ENCODE measurements around the gene VWA8. TPM values are rescaled to one million over a fixed set of nuclear protein-coding genes. Genes with fewer than 3 reads are reported as not detected.
"Not testable (repeated sequence)": the region's sequence is repeated elsewhere in the genome, so short reads cannot be mapped to it uniquely, and the experiment has no call there.

Gene VWA8
- total and polyA plus RNA-seq, 9 donors: 6.5 to 16.0 (median 9.3) TPM

- no peak overlapping the region for H3K27ac ChIP-seq (ENCODE audit: low read length)
- peaks cover 12% of the 10 kb centered on the region for H3K36me3 ChIP-seq (ENCODE audit: control insufficient read depth, insufficient read depth, low read length)
- no peak overlapping the region for H3K4me3 ChIP-seq (ENCODE audit: low read length)
- WGBS (ENCODE audit: insufficient coverage): no CpG with 5 or more reads among the region's 2 CpGs
- no peaks in the 10 kb centered on the region for H3K4me1 ChIP-seq (ENCODE audit: control insufficient read depth, insufficient read depth, low read length)
- no peak for DNase-seq
- no peaks in the 10 kb centered on the region for H3K9me3 ChIP-seq (replicated peaks; ENCODE audit: control insufficient read depth, low read depth, low read length)
- H3K27me3 ChIP-seq (ENCODE audit: control insufficient read depth, insufficient read depth, low read length): no peaks in the 10 kb centered on the region
Measured at GRCh38 chr13:41588899-41589298, 372.0 kb downstream of the VWA8 start.

- no peak overlapping the region for H3K4me3 ChIP-seq (ENCODE audit: low read length)
- peaks cover 12% of the 10 kb centered on the region for H3K36me3 ChIP-seq (ENCODE audit: control insufficient read depth, insufficient read depth, low read length)
Measured at GRCh38 chr13:41588448-41588847, 372.5 kb downstream of the VWA8 start.

GRCh38 chr13:41587490-41587889 lies 373.4 kb downstream of the VWA8 start:
- Histone ChIP-seq H3K27ac (ENCODE audit: low read length) (no peak overlapping the region), H3K27me3 (ENCODE audit: control insufficient read depth, insufficient read depth, low read length) (no peaks in the 10 kb centered on the region), H3K4me3 (ENCODE audit: low read length) (no peak overlapping the region), H3K4me1 (ENCODE audit: control insufficient read depth, insufficient read depth, low read length) (no peaks in the 10 kb centered on the region), H3K9me3 (replicated peaks; ENCODE audit: control insufficient read depth, low read depth, low read length) (peaks cover 2% of the 10 kb centered on the region), H3K36me3 (ENCODE audit: control insufficient read depth, insufficient read depth, low read length) (peaks cover 12% of the 10 kb centered on the region)
- no peak for DNase-seq
- 75% methylated on average over 4 of the region's 9 CpGs for WGBS (ENCODE audit: insufficient coverage)

More at GRCh38 chr13:41588448-41588847, 372.5 kb downstream of the VWA8 start:
- no peak for DNase-seq
- Histone ChIP-seq H3K27ac (ENCODE audit: low read length) (no peak overlapping the region), H3K27me3 (ENCODE audit: control insufficient read depth, insufficient read depth, low read length) (no peaks in the 10 kb centered on the region), H3K4me1 (ENCODE audit: control insufficient read depth, insufficient read depth, low read length) (no peaks in the 10 kb centered on the region), H3K9me3 (replicated peaks; ENCODE audit: control insufficient read depth, low read depth, low read length) (no peaks in the 10 kb centered on the region)
- no CpG with 5 or more reads among the region's 1 CpG for WGBS (ENCODE audit: insufficient coverage)

GRCh38 chr13:41586216-41586615 lies 374.7 kb downstream of the VWA8 start:
- WGBS (ENCODE audit: insufficient coverage): no CpG with 5 or more reads among the region's 4 CpGs
- Histone ChIP-seq H3K4me1 (ENCODE audit: control insufficient read depth, insufficient read depth, low read length) (peaks cover 3% of the 10 kb centered on the region), H3K36me3 (ENCODE audit: control insufficient read depth, insufficient read depth, low read length) (peaks cover 15% of the 10 kb centered on the region), H3K27ac (ENCODE audit: low read length) (no peak overlapping the region), H3K4me3 (ENCODE audit: low read length) (no peak overlapping the region), H3K9me3 (replicated peaks; ENCODE audit: control insufficient read depth, low read depth, low read length) (peaks cover 2% of the 10 kb centered on the region), H3K27me3 (ENCODE audit: control insufficient read depth, insufficient read depth, low read length) (no peaks in the 10 kb centered on the region)
- DNase-seq: no peak

- H3K27me3 ChIP-seq (ENCODE audit: control insufficient read depth, insufficient read depth, low read length): no peaks in the 10 kb centered on the region
- DNase-seq: peak; percentile 69
- peaks cover 8% of the 10 kb centered on the region for H3K36me3 ChIP-seq (ENCODE audit: control insufficient read depth, insufficient read depth, low read length)
- H3K9me3 ChIP-seq (replicated peaks; ENCODE audit: control insufficient read depth, low read depth, low read length): peaks cover 2% of the 10 kb centered on the region
- WGBS (ENCODE audit: insufficient coverage): 0% methylated on average over 3 of the region's 6 CpGs
- peaks cover 5% of the 10 kb centered on the region for H3K4me1 ChIP-seq (ENCODE audit: control insufficient read depth, insufficient read depth, low read length)
- no peak overlapping the region for H3K4me3 ChIP-seq (ENCODE audit: low read length)
- H3K27ac ChIP-seq (ENCODE audit: low read length): peak overlapping the region; percentile 60
Measured at GRCh38 chr13:41582027-41582463, 378.9 kb downstream of the VWA8 start.

GRCh38 chr13:41580345-41580744 lies 380.6 kb downstream of the VWA8 start:
- Histone ChIP-seq H3K4me3 (ENCODE audit: low read length) (no peak overlapping the region), H3K27me3 (ENCODE audit: control insufficient read depth, insufficient read depth, low read length) (no peaks in the 10 kb centered on the region), H3K36me3 (ENCODE audit: control insufficient read depth, insufficient read depth, low read length) (peaks cover 3% of the 10 kb centered on the region), H3K9me3 (replicated peaks; ENCODE audit: control insufficient read depth, low read depth, low read length) (peaks cover 2% of the 10 kb centered on the region), H3K27ac (ENCODE audit: low read length) (no peak overlapping the region), H3K4me1 (ENCODE audit: control insufficient read depth, insufficient read depth, low read length) (peaks cover 10% of the 10 kb centered on the region)
- DNase-seq: no peak

- Histone ChIP-seq H3K9me3 (replicated peaks; ENCODE audit: control insufficient read depth, low read depth, low read length) (peaks cover 2% of the 10 kb centered on the region), H3K27ac (ENCODE audit: low read length) (no peak overlapping the region), H3K4me3 (ENCODE audit: low read length) (no peak overlapping the region), H3K27me3 (ENCODE audit: control insufficient read depth, insufficient read depth, low read length) (no peaks in the 10 kb centered on the region), H3K4me1 (ENCODE audit: control insufficient read depth, insufficient read depth, low read length) (peaks cover 10% of the 10 kb centered on the region), H3K36me3 (ENCODE audit: control insufficient read depth, insufficient read depth, low read length) (peaks cover 3% of the 10 kb centered on the region)
- no peak for DNase-seq
- WGBS (ENCODE audit: insufficient coverage): no CpG with 5 or more reads among the region's 6 CpGs
Measured at GRCh38 chr13:41579881-41580280, 381.0 kb downstream of the VWA8 start.

GRCh38 chr13:41579168-41579567 lies 381.7 kb downstream of the VWA8 start:
- Histone ChIP-seq H3K4me1 (ENCODE audit: control insufficient read depth, insufficient read depth, low read length) (peaks cover 10% of the 10 kb centered on the region), H3K27me3 (ENCODE audit: control insufficient read depth, insufficient read depth, low read length) (no peaks in the 10 kb centered on the region), H3K36me3 (ENCODE audit: control insufficient read depth, insufficient read depth, low read length) (peaks cover 3% of the 10 kb centered on the region), H3K4me3 (ENCODE audit: low read length) (no peak overlapping the region), H3K27ac (ENCODE audit: low read length) (no peak overlapping the region), H3K9me3 (replicated peaks; ENCODE audit: control insufficient read depth, low read depth, low read length) (peaks cover 2% of the 10 kb centered on the region)
- no peak for DNase-seq
- WGBS (ENCODE audit: insufficient coverage): no CpG with 5 or more reads among the region's 6 CpGs

GRCh38 chr13:41578371-41578770 lies 382.5 kb downstream of the VWA8 start:
- 74% methylated on average over 3 of the region's 5 CpGs for WGBS (ENCODE audit: insufficient coverage)
- Histone ChIP-seq H3K27ac (ENCODE audit: low read length) (no peak overlapping the region), H3K4me1 (ENCODE audit: control insufficient read depth, insufficient read depth, low read length) (peaks cover 10% of the 10 kb centered on the region), H3K36me3 (ENCODE audit: control insufficient read depth, insufficient read depth, low read length) (peaks cover 5% of the 10 kb centered on the region), H3K27me3 (ENCODE audit: control insufficient read depth, insufficient read depth, low read length) (no peaks in the 10 kb centered on the region), H3K9me3 (replicated peaks; ENCODE audit: control insufficient read depth, low read depth, low read length) (peaks cover 2% of the 10 kb centered on the region), H3K4me3 (ENCODE audit: low read length) (no peak overlapping the region)
- DNase-seq: no peak

- DNase-seq: peak; percentile 73
- no peaks in the 10 kb centered on the region for H3K27me3 ChIP-seq (ENCODE audit: control insufficient read depth, insufficient read depth, low read length)
- H3K4me3 ChIP-seq (ENCODE audit: low read length): no peak overlapping the region
- WGBS (ENCODE audit: insufficient coverage): 11% methylated on average over 1 of the region's 4 CpGs
- peaks cover 10% of the 10 kb centered on the region for H3K4me1 ChIP-seq (ENCODE audit: control insufficient read depth, insufficient read depth, low read length)
- no peaks in the 10 kb centered on the region for H3K9me3 ChIP-seq (replicated peaks; ENCODE audit: control insufficient read depth, low read depth, low read length)
- peak overlapping the region; percentile 11 for H3K27ac ChIP-seq (ENCODE audit: low read length)
- H3K36me3 ChIP-seq (ENCODE audit: control insufficient read depth, insufficient read depth, low read length): peaks cover 5% of the 10 kb centered on the region
Measured at GRCh38 chr13:41577436-41577835, 383.5 kb downstream of the VWA8 start.

- 96% methylated on average over 4 of the region's 19 CpGs for WGBS (ENCODE audit: insufficient coverage)
- not testable (repeated sequence) for H3K9me3 ChIP-seq (replicated peaks; ENCODE audit: control insufficient read depth, low read depth, low read length); H3K27ac ChIP-seq (ENCODE audit: low read length); DNase-seq; H3K4me1 ChIP-seq (ENCODE audit: control insufficient read depth, insufficient read depth, low read length); H3K36me3 ChIP-seq (ENCODE audit: control insufficient read depth, insufficient read depth, low read length); H3K27me3 ChIP-seq (ENCODE audit: control insufficient read depth, insufficient read depth, low read length); H3K4me3 ChIP-seq (ENCODE audit: low read length)
Measured at GRCh38 chr13:41573640-41574039, 387.3 kb downstream of the VWA8 start.
